Nephron progenitor cell (in vitro differentiated cells): ENCODE measurements around the gene PKIG.
"Not testable (repeated sequence)": the region's sequence is repeated elsewhere in the genome, so short reads cannot be mapped to it uniquely, and the experiment has no call there.

ENCODE experiments used
- DNase-seq: peaks from one replicate; pipeline ENCODE4 v3.0.0; 2021
- H3K27ac Mint-ChIP-seq: 2 replicates; pipeline ENCODE4 v1.8.0; 2021; ENCODE audit warnings: mild to moderate bottlenecking, moderate library complexity, mixed read lengths
- H3K27me3 Mint-ChIP-seq: 2 replicates; pipeline ENCODE4 v1.8.0; 2021; ENCODE audit warnings: mild to moderate bottlenecking, low read depth, mixed read lengths; ENCODE audit not compliant: poor library complexity
- H3K36me3 Mint-ChIP-seq: 2 replicates; pipeline ENCODE4 v1.8.0; 2021; ENCODE audit warnings: low read depth, mixed read lengths
- H3K4me1 Mint-ChIP-seq: 2 replicates; pipeline ENCODE4 v1.8.0; 2021; ENCODE audit warnings: mixed read lengths
- H3K4me3 Mint-ChIP-seq: 2 replicates; pipeline ENCODE4 v1.8.0; 2021; ENCODE audit warnings: mild to moderate bottlenecking, moderate library complexity, mixed read lengths
- H3K9me3 Mint-ChIP-seq: 2 replicates; pipeline ENCODE4 v1.8.0; 2021; ENCODE audit warnings: mild to moderate bottlenecking, moderate library complexity, mixed read lengths
- CTCF ChIP-seq: fragments of 200-600 bp; sonication (generic); IDR thresholded peaks from 2 replicates; pipeline ENCODE4 v1.5.0; 2021; ENCODE audit warnings: antibody characterized with exemption

The PKIG gene

GRCh38 chr20:44651434-44651683 lies 69.0 kb downstream of the PKIG start:
- no peak for DNase-seq
- Mint-ChIP-seq H3K27ac (no peak overlapping the region), H3K4me3 (peak overlapping the region; percentile 60), H3K36me3 (no peaks in the 10 kb centered on the region), H3K4me1 (peaks cover 20% of the 10 kb centered on the region), H3K27me3 (peaks cover 40% of the 10 kb centered on the region), H3K9me3 (peaks cover 16% of the 10 kb centered on the region)
- TF ChIP-seq CTCF = no peak

- Mint-ChIP-seq H3K36me3 (no peaks in the 10 kb centered on the region), H3K27me3 (peaks cover 44% of the 10 kb centered on the region), H3K4me1 (peaks cover 16% of the 10 kb centered on the region), H3K4me3 (peak within 1 kb of the TSS; percentile 80), H3K9me3 (peaks cover 16% of the 10 kb centered on the region), H3K27ac (no peak within 1 kb of the TSS)
- TF ChIP-seq CTCF = no peak
- peak; percentile 77 for DNase-seq
Observed at GRCh38 chr20:44651684-44652423, 69.5 kb downstream of the PKIG start, which contains the start of gene ADA. ADA (minus strand) TSS chr20:44651699; CDS start chr20:44651607, 92 bp downstream.

GRCh38 chr20:44653546-44653945 lies 71.2 kb downstream of the PKIG start:
- Mint-ChIP-seq H3K36me3 (no peaks in the 10 kb centered on the region), H3K9me3 (peaks cover 18% of the 10 kb centered on the region), H3K27ac (no peak overlapping the region), H3K4me1 (peaks cover 16% of the 10 kb centered on the region), H3K27me3 (peaks cover 48% of the 10 kb centered on the region), H3K4me3 (peak overlapping the region; percentile 45)
- no peak for TF ChIP-seq CTCF
- no peak for DNase-seq

- not testable (repeated sequence) for H3K27ac Mint-ChIP-seq, H3K4me3 Mint-ChIP-seq, DNase-seq, H3K36me3 Mint-ChIP-seq
- Mint-ChIP-seq H3K4me1 (peaks cover 16% of the 10 kb centered on the region), H3K9me3 (peaks cover 18% of the 10 kb centered on the region), H3K27me3 (peaks cover 48% of the 10 kb centered on the region)
Observed at GRCh38 chr20:44654210-44654609, 71.8 kb downstream of the PKIG start.

GRCh38 chr20:44656448-44656847 lies 74.1 kb downstream of the PKIG start:
- Mint-ChIP-seq H3K4me1 (peaks cover 11% of the 10 kb centered on the region), H3K27ac (peak overlapping the region; percentile 80), H3K4me3 (no peak overlapping the region), H3K27me3 (peaks cover 47% of the 10 kb centered on the region), H3K36me3 (no peaks in the 10 kb centered on the region), H3K9me3 (peaks cover 23% of the 10 kb centered on the region)
- TF ChIP-seq CTCF = no peak
- DNase-seq = no peak

- Mint-ChIP-seq H3K27me3 (peaks cover 39% of the 10 kb centered on the region), H3K4me3 (no peak overlapping the region), H3K9me3 (peaks cover 23% of the 10 kb centered on the region), H3K27ac (no peak overlapping the region), H3K4me1 (peaks cover 5% of the 10 kb centered on the region), H3K36me3 (no peaks in the 10 kb centered on the region)
- DNase-seq = no peak
- TF ChIP-seq CTCF = no peak
Observed at GRCh38 chr20:44657875-44658274, 75.5 kb downstream of the PKIG start.
